HG02884 (cell line): Measurements from ENCODE around the gene ADIPOQ.
"Not testable (repeated sequence)": the region's sequence is repeated elsewhere in the genome, so short reads cannot be mapped to it uniquely, and the experiment has no call there.

Experiments used
- ATAC-seq: cut with Tn5 transposase; IDR thresholded peaks from one replicate; pipeline ENCODE4 v1.9.1; 2021; ENCODE audit warnings: mild to moderate bottlenecking, moderate library complexity; ENCODE audit not compliant: unreplicated experiment

The ADIPOQ gene

DNA sequence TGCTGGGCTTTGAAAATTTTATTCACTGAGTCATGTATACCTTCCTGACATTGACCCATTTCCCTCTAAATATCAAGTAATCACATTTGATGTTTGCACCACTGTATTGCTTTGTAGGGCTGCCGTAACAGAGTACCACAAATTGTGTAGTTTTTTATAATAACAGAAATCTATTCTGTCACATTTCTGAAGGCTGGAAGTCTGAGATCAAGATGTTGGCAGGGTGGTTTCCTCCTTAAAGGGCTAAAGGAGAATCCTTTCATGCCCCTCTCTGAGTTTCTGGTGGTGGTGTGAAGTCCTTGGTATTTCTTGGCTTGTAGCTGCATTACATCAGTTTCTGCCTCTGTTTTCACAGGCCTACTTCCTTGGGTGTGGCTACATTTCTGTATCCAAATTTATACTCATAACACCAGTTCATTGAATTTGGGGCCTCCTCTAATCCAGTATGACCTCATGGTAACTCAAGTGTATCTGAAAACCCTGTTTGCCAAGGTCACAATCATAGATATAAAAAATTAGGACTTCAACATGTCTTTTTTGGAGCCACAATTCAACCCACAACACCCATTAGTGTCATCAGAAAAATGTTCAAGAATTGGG lies 58.7 kb downstream of the ADIPOQ start:
- ATAC-seq = no peak

DNA sequence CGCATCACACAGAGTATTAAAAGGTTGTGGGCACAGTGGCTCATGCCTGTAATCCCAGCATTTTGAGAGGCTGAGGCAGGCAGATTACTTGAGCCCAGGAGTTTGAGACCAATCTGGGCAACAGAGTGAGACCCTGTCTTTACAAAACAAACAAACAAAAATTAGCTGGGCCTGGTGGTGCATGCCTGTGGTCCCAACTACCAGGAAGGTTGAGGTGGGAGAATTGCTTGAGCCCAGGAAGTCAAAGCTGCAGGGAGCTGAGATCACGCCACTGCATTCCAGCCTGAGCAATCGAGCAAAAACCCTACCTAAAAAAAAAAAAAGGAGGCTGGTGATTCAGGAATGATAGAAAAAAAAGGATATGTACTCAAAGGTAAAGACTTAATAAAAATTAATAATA lies 59.6 kb downstream of the ADIPOQ start:
- no peak for ATAC-seq

DNA sequence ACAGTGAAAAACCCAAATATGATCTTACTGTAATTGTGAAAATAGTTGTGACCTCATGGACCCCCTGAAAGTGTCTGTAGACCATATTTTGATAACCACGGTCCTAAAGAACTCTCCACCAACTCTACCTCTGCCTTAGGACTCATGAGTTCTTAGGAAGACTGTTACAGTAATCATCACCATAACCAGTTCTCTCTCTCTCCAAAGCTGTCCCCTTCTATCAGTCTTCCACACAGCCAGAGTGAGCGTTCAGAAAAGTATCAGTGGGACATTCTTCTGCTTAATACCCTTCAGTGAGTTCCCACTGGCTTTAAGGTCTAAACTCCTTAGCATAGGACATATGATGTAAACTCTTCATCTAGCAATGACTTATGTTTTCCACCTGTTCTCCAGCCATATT lies 60.2 kb downstream of the ADIPOQ start:
- no peak for ATAC-seq

DNA sequence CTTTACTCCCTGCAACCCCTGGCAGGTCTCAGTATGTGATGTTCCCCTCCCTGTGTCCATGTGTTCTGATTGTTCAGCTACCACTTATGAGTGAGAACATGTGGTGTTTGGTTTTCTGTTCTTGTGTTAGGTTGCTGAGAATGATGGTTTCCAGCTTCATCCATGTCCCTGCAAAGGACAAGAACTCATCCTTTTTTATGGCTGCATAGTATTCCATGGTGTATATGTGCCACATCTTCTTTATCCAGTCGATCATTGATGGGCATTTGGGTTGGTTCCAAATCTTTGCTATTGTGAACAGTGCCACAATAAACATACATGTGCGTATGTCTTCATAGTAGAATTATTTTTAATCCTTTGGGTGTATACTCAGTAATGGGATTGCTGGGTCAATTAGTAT lies 61.2 kb downstream of the ADIPOQ start:
- ATAC-seq = not testable (repeated sequence)

DNA sequence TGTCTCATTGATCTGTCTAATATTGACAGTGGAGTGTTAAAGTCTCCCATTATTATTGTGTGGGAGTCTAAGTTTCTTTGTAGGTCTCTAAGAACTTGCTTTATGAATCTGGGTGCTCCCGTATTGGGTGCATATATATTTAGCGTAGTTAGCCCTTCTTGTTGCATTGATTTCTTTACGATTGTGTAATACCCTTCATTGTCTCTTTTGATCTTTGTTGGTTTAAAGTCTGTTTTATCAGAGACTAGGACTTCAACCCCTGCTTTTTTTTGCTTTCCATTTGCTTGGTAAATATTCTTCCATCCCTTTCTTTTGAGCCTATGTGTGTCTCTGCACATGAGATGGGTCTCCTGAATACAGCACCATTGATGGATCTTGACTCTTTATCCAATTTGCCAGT lies 64.6 kb downstream of the ADIPOQ start:
- ATAC-seq = not testable (repeated sequence)
